ENCODE measurements around the gene SEMA6C.
"Not testable (repeated sequence)": the region's sequence is repeated elsewhere in the genome, so short reads cannot be mapped to it uniquely, and the experiment has no call there.

Gene SEMA6C

DNA sequence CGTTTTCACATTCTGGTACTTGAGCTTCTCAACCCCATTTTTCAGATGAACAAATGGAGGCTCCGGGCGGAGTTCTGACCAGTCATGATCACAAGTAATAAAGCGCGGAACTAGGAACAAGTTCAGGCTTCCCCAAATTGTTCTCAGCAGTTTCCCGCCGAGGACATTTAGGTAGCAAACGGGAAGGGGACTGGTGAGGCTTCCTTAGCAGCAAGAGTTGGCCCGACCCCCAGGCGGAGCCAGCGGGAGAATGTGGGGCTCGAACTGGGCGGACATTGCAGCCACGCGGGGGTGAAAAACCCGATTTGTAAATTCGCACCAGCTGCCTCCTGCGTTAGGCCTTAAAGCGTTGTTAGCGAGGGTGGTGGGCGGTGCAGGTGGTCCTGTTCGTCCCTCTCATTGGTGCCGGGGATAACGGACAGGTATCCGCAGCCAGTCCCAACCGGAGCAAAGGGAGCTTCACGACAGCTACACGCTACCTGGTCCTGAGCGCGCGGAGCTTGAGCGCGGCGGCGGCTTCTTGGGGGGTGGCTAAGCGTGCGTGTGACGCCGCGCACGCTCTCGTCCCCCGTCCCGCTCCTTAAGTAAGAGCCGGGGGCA lies 15.3 kb downstream of the SEMA6C start:
- DNase-seq (ENCODE audit: low read depth, low spot score): peak; percentile 63

DNA sequence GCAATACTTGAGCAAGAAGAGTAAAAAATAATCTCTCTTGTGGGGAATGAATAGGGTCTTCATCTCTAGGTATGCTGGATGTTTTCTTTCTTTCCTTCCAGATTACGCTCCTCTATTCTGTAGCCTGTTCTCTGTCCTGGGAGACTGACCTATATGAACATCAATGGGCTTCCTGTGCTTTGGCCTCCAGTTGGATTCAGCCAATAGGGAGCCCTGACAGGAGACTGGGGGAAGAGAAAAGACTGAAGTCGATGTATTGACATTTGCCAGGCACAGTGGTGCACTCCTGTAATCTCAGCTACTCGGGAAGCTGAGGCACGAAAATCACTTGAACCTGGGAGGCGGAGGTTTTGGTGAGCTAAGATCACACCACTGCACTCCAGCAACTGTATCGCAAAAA lies 17.6 kb downstream of the SEMA6C start:
- no peak for DNase-seq (ENCODE audit: low read depth, low spot score)

DNA sequence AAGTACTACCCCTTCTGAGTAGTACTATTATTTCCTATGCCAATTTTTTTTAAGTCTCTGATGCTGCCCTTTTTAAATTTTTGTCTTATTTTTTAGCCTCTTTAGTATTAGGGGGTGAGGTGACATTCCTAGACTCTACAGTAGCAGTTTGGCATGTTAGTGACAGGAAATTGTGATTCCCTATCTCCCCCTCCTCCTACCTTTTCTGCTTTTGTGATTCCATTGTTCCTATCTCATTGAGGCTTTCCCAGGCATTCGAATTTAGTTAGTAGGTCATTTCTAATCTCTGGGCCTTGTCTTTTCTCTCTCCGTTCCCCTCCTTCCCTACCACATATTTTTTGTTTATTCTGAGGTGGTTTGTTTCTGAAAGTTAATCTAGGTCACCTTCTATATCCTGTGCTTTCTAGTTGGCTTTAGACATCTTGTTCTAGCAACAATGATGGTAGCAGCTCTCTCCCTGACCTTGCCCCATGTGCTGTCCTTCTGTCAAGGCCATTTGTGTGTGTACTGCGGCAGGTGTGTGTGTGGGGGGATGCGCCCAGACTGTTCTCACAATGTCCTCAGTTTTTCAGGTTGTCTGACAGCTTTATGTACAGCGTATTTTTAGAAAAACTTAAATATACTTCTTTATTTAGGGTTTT lies 21.5 kb downstream of the SEMA6C start:
- no peak for DNase-seq (ENCODE audit: low read depth, low spot score)

GRCh38 chr1:151113877-151114276 lies 32.6 kb downstream of the SEMA6C start:
- no peak for DNase-seq (ENCODE audit: low read depth, low spot score)

DNA sequence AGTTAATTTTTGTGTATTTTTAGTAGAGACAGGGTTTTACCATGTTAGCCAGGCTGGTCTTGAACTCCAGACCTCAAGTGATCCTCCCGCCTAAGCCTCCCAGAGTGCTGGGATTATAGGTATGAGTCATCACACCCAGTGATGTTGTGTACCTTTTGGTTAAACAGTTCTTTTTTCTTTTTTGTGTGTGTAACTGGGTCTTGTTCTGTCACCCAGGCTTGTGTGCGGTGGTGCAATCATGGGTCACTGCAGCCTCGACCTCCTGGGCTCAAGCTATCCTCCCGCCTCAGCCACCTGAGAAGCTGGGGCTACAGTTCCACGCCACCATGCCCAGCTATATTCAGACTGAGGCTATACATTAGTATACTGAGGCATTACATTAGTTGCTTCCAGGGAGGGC lies 38.1 kb downstream of the SEMA6C start:
- DNase-seq (ENCODE audit: low read depth, low spot score): no peak

DNA sequence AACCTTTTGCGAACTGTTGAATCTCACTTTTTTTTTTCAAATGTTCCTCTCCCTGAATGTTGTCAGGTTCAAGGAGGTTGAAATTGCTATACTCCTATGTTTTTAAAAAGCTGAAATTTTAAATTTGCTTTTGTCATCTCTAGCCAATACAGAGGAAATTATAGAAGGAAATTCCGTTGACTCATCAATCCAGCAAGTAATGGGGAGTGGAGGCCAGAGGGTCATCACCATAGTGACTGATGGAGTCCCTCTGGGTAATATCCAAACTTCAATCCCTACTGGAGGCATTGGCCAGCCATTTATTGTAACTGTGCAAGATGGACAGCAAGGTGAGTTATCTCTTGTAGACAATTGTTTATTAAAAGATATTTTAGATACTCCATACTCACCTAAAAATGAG lies 39.5 kb downstream of the SEMA6C start:
- DNase-seq (ENCODE audit: low read depth, low spot score): no peak

- no peak for DNase-seq (ENCODE audit: low read depth, low spot score)
These were observed 41.8 kb downstream of the SEMA6C start for GRCh38 chr1:151104630-151105029.

DNA sequence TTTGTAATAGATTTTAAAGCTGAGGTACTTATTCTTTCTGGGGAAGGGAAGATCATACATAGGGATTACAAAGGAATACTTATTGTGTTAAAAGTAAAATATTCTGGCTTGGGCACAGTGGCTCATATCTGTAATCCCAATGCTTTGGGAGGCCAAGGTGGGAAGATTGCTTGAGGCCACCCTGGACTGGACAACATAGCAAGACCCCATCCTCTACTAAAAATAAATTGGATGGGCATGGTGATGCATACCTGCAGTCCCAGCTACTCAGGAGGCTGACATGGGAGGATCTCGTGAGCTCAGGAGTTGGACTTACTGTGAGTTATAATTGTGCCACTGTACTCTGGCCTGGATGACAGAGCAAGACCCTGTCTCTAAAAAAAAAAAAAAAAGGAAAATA lies 48.3 kb downstream of the SEMA6C start:
- no peak for DNase-seq (ENCODE audit: low read depth, low spot score)

GRCh38 chr1:151097426-151097825 lies 49.0 kb downstream of the SEMA6C start:
- DNase-seq (ENCODE audit: low read depth, low spot score): not testable (repeated sequence)

DNA sequence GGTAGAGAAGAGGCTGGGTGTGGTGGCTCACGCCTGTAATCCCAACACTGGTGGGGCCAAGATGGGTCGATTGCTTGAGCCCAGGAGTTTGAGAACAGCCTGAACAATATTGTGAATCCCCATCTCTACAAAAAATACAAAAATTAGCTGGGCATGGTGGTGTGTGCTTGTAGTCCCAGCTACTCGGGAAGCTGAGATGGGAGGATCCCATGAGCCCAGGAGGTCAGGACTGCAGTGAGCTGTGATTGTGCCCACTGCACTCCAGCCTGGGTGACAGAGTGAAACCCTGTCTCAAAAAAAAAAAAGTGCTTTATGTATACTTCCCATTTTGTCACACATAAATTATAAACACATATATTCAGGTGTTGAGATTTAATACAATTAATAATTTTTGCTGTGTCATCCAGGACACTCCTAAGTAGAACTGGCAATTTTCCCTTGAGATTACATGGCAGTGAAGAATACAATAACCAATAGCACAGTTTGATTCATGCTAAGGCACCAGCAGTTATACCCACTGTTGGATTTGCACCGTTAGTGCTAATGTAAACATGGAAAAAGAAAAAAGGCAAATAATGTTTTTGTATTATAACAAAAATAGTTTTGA lies 60.4 kb downstream of the SEMA6C start:
- DNase-seq (ENCODE audit: low read depth, low spot score): no peak
